ENCODE data around the gene FECH. TPM values are rescaled to one million over a fixed set of nuclear protein-coding genes. Genes with fewer than 3 reads are reported as not detected.
A peak's percentile ranks its signal among the peaks of the same experiment; 100 is the strongest.

The FECH gene
- 10 to 100 TPM; 27.4 to 37.0 TPM for total RNA-seq
- polyA plus RNA-seq (ENCODE audit: insufficient read depth, low read depth, low replicate concordance), result 19.6 TPM
- long read RNA-seq, donor 1, transcript FECH-201 (11 exons, 3,853 nt), result major isoform, 10 of 13 reads
- long read RNA-seq, donor 1, partial matches to known transcripts, result 0 of 13 reads
- long read RNA-seq, donor 1, other reads (novel, unspliced or antisense), result 0 of 13 reads
- long read RNA-seq, donor 2, transcript FECH-201 (11 exons, 3,853 nt), result major isoform, 6 of 7 reads
- long read RNA-seq, donor 2, partial matches to known transcripts, result 0 of 7 reads
- long read RNA-seq, donor 2, other reads (novel, unspliced or antisense), result 0 of 7 reads

- DNase-seq, result peak; percentile 85
Measured at GRCh38 chr18:57586251-57587049, at the start of gene FECH. Gene FECH (minus strand): TSS chr18:57586702. CDS start chr18:57586620, 82 bp downstream.

GRCh38 chr18:57635003-57635822 is 48.7 kb upstream of the FECH start:
- TF ChIP-seq POLR2A (IDR thresholded peaks at IDR 0.05), result no peak
- TF ChIP-seq CTCF (IDR thresholded peaks at IDR 0.05), result no peak
- no peaks in the 10 kb centered on the region for H3K4me1 ChIP-seq
- intact Hi-C loops (cut with DNase I; ENCODE audit: low total_unique reads), result no loop called here
- H3K9me3 ChIP-seq, result no peaks in the 10 kb centered on the region
- H3K27me3 ChIP-seq, result no peaks in the 10 kb centered on the region
- 83% methylated on average over 4 of the region's 4 CpGs for WGBS, 2 donors
- H3K27ac ChIP-seq, result no peak overlapping the region
- no peaks in the 10 kb centered on the region for H3K36me3 ChIP-seq (ENCODE audit: low read depth, missing control alignments)
- H3K4me3 ChIP-seq, result no peak overlapping the region
- DNase-seq, result no peak

More at GRCh38 chr18:57586251-57587049, at the start of gene FECH:
- peaks cover 9% of the 10 kb centered on the region for H3K4me1 ChIP-seq
- 0 to 1% methylated on average over 3 to 42 of the region's 80 CpGs for WGBS, 2 donors
- intact Hi-C loops (cut with DNase I; ENCODE audit: low total_unique reads), result no loop called here
- TF ChIP-seq POLR2A (IDR thresholded peaks at IDR 0.05), result peak; percentile 7
- no peak for TF ChIP-seq CTCF (IDR thresholded peaks at IDR 0.05)
- no peaks in the 10 kb centered on the region for H3K9me3 ChIP-seq
- H3K36me3 ChIP-seq (ENCODE audit: low read depth, missing control alignments), result no peaks in the 10 kb centered on the region
- H3K27ac ChIP-seq, result peak within 1 kb of the TSS; percentile 83 to 90
- peak within 1 kb of the TSS; percentile 90 to 93 for H3K4me3 ChIP-seq
- H3K27me3 ChIP-seq, result no peaks in the 10 kb centered on the region

GRCh38 chr18:57631697-57632096 is 45.2 kb upstream of the FECH start:
- no peak for TF ChIP-seq CTCF (IDR thresholded peaks at IDR 0.05)
- no peak for TF ChIP-seq POLR2A (IDR thresholded peaks at IDR 0.05)
- Histone ChIP-seq H3K4me3 (no peak overlapping the region), H3K4me1 (no peaks in the 10 kb centered on the region), H3K36me3 (ENCODE audit: low read depth, missing control alignments) (no peaks in the 10 kb centered on the region), H3K9me3 (no peaks in the 10 kb centered on the region), H3K27me3 (no peaks in the 10 kb centered on the region), H3K27ac (no peak overlapping the region)
- intact Hi-C loops (cut with DNase I; ENCODE audit: low total_unique reads), result no loop called here
- 92 to 100% methylated on average over 2 of the region's 2 CpGs for WGBS, 2 donors
- DNase-seq, result no peak

GRCh38 chr18:57630754-57631595 is 44.5 kb upstream of the FECH start:
- no peaks in the 10 kb centered on the region for H3K36me3 ChIP-seq (ENCODE audit: low read depth, missing control alignments)
- no peaks in the 10 kb centered on the region for H3K4me1 ChIP-seq
- peak overlapping the region in 1 of 2 donors; percentile 16 for H3K27ac ChIP-seq
- TF ChIP-seq CTCF (IDR thresholded peaks at IDR 0.05) (no peak), POLR2A (IDR thresholded peaks at IDR 0.05) (no peak)
- no peaks in the 10 kb centered on the region for H3K9me3 ChIP-seq
- WGBS, 2 donors, result 32 to 41% methylated on average over 13 of the region's 13 CpGs
- intact Hi-C loops (cut with DNase I; ENCODE audit: low total_unique reads), result no loop called here
- H3K4me3 ChIP-seq, result peak overlapping the region; percentile 68 to 70
- H3K27me3 ChIP-seq, result no peaks in the 10 kb centered on the region
- DNase-seq, result no peak

Measured in testis (tissue), 5 donors.